GM19468 (cell line): ENCODE results near the gene CRB3.
"Not testable (repeated sequence)": the region's sequence is repeated elsewhere in the genome, so short reads cannot be mapped to it uniquely, and the experiment has no call there.

Source experiments
- ATAC-seq: cut with Tn5 transposase; IDR thresholded peaks from one replicate; pipeline ENCODE4 v1.9.1; 2021; ENCODE audit warnings: mild to moderate bottlenecking, moderate library complexity, moderate number of reproducible peaks; ENCODE audit not compliant: unreplicated experiment; ENCODE audit errors: extremely low read depth

CRB3 gene, protein sequence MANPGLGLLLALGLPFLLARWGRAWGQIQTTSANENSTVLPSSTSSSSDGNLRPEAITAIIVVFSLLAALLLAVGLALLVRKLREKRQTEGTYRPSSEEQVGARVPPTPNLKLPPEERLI

DNA sequence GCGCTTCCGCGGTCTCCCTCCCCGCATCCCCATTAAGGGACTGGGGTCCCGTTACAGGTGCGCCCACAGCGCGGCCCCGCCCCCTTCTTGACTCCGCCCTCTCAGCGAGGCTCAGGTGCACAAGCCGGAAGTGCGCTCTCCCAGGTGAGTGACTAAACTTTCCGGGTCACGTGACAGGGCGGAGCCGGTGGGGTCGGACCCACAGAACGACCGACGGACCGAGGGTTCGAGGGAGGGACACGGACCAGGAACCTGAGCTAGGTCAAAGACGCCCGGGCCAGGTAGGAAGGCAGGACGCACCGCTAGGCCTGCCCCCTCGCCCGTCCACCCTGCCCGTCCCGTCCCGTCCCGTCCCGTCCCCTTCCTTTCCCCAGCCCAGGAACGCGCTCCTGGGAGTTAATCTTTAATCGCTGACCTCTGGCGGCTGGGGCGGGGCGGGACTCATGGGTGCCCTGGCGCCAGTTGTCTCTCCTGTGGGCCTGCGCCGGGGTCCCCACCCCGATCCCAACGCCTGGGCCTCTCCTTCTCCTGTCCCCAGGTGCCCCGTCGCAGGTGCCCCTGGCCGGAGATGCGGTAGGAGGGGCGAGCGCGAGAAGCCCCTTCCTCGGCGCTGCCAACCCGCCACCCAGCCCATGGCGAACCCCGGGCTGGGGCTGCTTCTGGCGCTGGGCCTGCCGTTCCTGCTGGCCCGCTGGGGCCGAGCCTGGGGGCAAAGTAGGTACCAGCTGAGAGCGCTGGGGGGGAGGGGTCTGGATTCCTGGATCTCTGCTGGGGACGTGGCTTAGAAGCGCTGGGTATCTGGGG lies at the start of gene CRB3:
TSS of gene CRB3 (plus strand) at position 202 of the 804 bp plus-strand sequence. CDS start at position 633, 431 bp downstream.
- no peak for ATAC-seq

DNA sequence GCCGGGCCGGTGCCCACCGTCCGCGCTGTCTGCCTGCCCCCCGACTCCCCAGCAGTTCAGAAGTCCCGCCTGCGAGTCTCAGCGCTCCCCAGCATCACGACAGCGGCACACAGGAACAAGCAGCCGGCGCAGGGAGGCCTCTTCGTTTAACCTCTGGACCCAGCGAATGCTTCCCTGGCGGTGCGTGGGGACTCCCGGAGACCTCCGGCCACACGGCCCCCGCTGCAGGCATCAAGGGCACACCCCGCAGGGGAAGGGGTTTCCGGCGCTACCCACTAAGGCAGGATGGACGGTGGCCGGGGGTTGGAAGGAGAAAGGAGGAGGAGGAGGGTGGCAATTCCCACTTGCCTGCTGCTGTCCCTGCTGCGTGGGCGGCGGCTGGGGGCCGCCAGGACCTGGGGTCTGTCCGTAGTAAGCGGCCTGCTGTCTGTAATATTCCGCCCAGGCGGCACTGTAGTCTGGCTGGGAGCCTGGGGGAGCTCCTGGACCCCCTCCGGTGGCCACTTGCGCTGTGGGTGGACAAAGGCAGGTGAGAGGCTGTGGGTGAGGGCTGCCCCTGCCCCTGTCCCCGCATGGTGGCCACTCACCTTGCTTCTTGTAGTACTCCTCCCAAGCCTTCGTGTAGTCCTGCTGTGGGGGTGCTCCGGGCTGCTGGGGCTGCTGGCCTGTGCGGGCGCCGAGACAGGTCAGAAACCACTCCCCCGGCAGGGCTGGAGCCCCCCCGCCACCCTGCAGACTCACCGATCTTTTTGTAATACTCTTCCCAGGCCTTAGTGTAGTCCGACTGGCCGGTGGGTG lies 49.1 kb upstream of the CRB3 start:
- ATAC-seq = no peak

DNA sequence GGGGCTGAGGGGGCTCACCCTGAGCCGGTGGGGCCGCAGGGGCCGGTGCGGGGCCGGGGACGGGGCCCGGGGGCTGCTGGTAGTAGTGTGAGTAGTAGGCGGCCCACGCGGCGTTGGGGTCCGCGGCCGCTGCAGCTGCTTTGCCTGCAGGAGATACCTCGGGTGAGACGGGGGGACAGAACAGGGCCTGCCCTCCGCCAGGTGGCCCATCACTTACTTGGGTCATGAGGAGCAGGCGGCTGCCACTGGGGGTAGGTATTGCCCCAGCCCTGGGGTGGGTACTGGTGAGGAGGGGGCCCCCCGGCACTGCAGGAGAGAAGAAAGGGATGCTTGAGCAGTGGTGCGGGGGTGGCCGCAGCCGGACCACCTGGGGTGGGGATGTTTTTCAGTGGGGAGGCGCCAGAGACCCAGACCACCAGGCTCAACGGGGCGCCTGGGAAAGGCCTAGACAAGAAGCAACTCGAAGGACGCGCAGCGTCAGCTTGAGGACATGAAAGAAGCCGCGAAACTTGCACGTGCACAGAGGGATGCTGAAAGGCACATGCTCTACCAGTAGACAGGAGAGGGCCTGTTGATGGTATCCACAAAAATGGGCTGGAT lies 48.4 kb upstream of the CRB3 start:
- no peak for ATAC-seq

DNA sequence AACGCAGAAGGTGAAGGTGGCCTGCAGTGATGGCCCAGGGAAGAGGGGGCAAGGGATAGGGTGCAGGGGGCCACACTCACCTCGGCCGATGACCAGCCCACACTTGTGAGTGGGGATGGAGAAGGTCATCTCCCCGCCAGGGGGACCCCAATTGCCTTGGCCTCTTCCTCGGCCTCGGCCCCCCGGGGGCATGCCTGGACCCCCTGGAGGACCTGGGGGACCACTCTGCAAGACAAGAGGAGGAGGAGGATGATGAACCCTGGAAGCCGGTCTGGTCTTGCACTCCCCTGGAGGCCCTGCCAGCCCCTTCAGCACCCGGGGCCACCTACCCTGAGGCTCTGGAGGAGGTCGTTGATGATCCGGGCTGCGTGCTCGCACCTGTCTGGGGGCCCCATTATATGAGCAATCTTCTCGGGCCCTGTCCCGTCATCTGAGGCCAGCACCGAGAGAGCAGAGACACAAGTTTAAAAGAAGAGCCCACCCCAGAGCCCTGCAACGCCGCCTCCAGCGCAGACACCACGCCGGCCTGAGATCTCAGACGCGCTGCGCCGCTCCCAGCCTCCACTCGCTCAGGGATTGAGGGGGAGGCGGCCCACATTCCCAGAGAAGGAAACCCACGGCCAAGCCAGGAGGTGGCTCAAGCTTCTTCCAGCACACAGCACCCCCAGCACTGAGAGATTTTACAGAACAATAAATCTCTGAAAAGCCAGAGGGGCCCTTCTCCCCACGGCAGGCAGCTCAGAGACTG lies 47.2 kb upstream of the CRB3 start:
- no peak for ATAC-seq

DNA sequence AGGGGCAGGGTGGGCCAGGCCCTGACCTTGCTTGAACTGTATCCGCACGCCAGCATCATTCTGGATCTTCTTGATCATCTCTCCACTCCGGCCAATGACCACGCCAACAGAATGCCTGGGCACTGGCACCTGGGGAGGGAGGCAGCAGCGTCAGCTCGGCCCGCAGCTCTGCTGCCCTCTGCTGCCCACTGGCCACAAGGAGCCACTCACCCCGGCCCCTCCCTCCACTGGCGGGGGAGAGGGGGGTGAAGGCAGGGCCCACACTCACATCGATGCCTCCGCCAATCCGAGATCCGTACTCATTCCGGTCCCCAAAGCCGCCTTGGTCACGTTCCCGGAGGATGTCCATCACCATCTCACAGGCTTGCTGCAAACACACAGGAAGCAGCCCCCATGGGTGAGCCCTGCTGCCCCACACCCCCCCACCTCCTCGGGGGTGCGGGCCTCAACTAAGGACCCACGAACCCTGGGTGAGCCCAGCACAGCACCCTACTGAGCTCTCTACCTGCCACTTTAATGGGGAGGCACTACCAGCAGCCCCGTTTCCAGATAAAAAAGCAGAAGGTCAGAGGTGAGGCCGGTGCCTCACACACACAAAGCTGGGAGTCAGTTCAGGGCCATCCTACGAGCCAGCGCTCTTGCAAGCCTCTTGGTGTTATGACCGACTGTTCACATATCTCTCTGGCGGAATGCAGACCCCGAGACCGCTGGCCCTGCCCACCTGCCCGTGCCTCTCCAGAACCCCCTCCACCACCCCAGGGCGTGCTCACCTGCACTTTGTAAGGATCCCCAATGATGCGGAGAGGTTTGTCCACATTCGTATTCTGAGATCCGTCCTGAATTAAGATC lies 46.1 kb upstream of the CRB3 start:
- ATAC-seq = no peak

DNA sequence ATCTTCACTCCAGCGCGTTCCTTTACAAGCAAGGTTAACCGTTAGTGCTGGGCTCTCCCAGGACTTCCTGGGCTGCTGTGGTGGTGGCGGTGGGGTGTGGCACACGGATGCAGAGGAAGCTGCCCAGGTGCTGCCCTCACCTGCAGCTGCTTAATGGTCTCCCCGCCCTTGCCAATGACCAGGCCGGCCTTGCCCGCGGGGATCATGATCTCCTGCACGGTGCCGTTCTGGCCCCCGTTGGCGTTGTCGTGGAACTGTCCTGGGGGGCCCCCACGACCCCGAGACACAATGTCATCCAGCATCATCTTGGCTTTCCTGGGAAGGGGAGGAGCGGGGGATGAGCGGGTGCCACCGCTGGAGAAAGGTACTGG lies 45.5 kb upstream of the CRB3 start:
- ATAC-seq = no peak

DNA sequence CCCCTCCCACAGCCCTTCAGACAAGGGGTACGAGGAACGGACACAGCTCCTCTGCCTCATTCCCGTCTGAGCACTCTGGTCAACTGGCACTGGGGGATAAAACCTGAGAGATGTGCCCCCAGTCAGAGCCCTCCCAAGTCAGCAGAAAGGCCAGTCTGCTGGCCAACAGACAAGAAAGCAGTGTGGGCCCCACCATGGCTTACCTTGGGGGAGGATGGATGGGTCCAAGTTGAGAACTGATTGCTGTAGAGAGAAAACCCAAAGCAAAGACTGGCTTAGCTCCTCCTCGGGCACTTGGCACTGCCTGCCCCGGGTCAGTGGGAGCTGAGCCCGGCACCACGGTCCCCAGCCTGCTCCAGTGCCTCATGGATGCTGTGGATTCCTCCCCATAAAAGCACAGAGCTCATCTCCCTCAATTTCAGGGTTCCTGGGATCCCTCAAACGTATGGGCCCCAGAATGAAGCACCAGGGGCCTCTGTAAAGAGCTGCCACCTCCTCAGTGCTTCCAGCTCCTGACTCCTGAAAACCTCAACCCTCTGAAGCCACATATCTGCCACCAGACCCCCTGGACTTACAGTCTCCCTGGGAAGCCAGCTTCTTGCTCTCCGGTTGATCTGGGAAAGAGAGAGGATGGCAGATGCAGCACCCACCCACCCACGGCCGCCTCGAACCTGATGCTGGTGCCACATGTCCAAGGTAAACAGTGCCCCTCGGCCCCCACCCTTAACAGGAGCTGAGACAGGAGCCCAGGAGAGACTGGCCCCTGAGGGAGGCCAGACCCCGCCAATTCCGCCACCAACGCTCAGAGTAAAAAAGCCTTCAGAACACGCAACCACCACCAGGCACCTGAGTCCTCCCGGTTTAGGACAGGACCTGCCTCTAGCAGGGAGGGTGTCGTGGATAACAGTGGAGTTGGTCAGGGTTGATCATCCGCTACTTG lies 42.7 kb upstream of the CRB3 start:
- no peak for ATAC-seq

DNA sequence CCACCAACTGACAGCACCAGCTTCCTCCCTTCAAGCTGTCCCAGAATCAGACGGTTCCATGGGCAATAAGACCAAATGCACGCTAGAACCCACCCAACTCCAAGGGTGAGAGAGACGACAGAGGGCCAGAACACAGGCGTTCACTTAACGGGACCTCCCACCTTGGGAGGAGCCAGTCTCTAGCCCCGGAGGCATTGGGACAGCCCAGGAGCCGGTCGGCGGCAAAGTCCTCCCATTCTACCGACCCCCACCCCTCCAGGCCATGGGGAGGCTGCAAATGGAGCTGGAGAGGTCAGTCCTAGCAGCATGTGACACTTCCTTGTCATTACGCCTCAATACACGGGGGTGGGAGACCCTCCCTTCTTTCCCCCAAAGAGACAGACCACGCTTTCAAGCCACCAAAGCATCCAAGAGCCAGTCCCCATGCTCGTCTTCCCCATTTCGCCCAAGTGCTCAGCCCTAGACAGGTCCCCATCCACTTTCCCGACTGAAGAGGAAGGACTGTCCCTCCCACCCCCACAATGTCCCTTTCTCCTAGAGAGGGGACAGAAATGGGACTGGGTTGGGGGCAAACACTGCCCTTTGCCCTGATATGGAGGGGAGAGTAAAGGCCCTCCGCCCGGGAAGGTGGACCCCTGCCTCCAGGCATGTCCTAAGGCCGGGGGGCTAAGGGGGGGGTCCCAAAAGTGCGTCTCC lies 40.4 kb upstream of the CRB3 start:
- ATAC-seq = no peak

DNA sequence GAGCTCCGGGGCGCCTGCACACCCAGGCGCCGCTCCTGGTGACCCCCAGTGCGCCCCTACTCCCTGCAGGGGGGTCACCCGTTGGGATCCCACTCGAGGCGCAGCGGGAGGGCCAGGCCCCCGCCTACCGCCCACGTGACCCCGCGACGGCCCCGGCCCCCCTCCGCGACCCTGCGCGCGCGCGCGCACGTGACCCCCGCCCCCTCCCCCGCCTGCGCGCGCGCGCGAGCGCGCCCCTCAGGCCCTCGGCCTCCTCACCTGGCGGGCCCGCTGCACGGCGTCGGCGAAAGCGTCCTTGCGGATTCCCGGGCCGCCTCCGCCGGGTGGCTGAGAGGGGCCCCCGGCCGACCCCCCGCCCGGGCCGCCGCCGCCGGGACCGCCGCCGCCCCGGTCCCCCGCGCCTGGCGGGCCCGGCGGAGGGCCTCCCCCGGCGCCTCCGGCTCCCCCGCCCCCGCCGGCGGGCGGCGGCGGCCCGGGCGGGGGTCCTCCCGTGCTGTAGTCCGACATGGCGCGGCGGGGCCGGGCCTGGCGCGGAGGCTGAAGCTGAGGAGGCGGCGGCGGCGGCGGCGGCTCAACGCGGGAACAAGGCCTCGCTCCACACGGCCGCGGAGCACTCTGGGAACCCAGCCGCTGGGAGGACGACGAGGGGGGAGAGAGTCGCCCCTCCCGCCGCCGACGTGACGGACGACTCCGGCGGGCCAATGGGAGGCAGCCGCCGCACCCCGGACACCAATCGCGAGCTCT lies 39.7 kb upstream of the CRB3 start, which contains the start of gene KHSRP:
TSS of gene KHSRP (minus strand) at position 617 of the 744 bp plus-strand sequence. CDS start at position 507, 110 bp downstream.
- no peak for ATAC-seq

DNA sequence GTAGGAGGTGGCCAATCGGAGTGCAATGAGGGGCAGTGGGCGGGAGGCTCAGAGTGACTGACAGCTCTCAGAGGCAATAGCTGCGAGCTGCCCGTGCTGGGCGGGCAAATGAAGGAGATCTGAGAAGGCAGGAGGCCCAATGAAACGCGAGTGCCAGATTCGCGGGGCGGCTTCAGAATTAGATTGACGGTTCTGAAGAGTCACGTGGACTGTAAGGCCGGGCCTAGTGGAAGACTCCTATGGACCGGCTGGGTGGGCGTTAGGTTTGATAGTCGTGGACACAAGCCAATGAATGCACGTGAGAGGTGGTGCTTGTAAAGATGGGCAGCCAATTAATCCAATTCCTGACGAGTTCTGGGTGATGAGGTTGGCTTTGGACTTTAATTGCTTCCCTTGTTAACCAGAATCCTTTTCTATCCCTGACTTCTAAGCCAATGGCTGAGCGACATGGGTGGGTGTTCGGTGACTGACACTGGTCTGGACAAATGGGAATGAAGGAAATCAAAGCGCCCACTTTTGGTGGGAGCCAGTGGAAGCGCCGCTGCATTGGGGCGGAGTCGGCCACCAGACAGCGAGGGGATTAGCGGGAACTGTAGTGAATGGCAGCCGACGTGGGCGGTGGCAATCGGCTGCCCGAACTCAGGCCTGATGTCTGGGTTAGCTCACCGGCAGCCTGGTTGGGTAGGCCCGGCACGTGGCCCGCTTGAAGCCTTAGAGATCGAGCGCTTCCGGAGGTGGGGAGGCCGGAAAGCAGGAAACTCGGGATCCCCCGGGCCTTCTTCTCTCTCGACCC lies 38.9 kb upstream of the CRB3 start:
- peak; percentile 72 for ATAC-seq

DNA sequence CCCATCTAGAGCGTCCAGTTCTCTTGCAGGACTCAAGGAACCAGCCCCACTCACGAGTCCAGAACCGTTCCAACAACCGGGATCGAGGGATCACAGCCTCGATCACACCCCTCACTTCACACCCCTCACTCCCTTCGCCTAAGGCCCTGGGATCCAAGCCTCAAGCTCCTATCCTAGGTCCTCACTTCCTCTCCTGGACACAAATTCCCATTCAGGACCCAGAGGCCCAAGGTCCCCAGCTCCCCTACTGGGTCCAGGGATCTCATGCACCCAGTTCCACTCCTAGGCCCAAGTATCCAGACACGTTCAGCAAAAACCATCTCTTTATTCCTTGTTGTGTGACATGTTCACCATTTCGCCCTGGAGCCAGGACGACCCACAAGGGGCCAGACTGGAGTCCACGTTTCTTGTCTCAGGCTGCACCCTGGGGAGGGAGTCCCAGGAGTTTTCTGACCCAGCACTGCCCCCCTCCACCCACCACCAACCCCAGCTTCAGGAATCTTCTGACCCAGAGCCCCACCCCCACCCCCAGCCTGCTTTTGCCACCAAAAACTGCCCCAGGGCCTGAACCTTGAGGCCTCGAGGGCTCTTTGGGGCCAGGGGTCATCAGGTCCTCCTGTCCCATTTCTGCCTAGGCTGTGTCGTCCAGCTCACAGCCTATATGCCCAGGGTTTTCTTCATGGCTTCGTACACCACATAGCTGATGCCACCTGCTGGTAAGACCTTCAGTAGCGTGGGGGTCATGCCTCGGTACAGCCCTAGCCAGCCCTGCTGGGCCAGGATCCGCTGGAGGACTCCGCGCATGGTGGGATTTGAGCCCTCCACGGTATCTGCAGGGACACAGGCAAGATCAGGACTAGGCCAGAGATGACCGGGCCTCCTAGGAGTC lies 38.1 kb upstream of the CRB3 start:
- no peak for ATAC-seq

DNA sequence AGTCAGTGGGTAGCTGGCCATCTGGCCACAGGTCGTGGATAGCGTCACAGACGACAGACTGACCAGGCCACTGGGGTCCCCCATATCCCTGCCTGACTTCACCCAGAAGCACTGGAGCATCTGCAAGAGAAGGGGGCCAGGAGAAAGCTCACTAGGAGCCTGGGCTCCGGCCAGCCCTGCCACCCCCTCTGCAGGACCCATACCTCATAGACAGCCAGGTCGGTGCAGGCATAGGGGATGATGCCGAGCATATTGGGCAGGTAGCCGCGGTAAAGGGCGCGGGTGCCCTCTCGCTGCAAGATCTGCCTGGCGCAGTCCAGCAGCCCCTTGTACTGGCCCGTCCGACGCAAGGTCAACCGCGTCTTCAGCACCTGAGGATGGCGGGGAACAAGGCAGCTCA lies 36.9 kb upstream of the CRB3 start:
- no peak for ATAC-seq

DNA sequence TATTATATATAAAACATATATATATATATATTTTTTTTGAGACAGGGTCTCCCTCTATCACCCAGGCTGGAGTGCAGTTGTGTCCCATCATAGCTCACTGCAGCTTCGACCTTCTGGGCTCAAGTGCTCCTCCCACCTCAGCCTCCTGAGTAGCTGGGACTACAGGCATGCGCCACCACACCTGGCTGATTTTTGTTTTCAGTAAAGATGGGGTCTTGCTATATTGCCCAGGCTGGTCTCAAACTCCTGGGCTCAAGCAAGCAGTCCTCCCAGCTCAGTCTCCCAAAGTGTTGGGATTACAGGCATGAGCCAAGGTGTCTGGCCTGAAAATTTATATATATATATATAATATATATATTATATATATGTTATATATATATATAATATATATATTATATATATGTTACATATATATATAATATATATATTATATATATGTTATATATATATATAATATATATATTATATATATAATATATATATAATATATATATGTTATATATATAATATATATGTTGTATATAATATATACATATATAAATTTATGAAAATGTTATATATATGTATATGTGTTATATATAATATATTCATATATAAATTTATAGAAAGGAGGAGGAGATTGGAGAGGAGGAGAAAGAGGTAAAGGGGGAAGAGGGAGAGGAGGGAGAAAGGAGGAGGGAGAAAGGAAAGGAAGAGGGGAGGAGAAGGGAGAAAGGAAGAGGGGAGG lies 35.2 kb upstream of the CRB3 start:
- not testable (repeated sequence) for ATAC-seq

DNA sequence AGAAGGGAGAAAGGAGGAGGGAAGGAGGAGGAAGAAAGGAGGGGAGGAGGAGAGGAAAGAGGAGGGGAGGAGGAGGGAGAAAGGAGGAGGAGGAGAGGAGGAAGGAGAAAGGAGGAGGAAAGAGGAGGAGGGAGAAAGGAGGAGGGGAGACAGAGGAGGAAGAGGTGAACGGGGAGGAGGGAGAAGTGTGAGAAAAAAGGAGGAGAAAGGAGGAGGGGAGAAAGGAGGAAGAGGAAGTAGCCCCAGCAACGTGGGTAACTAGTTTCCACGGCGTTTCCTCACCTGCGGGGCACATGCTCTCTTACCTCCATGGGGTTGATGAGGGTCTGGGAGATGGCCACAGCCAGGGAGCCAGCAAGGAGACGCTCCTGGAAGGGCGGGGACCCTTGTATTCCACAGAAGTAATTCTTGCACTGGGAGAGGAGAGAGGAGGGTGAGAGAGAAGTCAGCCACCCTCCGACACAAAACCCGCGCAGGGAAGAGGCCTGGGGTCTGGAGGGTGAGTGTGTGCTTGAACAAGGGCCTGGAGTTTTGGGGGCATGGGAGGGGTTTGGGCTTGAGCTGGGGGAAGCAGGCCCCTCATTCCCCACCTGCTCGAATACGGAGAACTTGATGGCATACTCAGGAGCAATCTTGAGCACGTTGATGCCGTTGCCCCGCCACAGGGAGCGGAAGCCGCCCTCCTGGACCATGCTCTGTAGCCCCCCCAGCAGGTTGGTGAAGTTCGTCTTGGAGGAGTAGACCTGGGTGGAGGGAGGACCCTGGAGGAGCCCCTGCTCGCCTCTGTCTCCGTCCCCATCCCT lies 34.5 kb upstream of the CRB3 start:
- no peak for ATAC-seq
